Ascending aorta (tissue), 2 donors: ENCODE results near the gene FPGS. TPM values are rescaled to one million over a fixed set of nuclear protein-coding genes. Genes with fewer than 3 reads are reported as not detected.

ENCODE experiments used
- DNase-seq, 2 donors: peaks; one replicate each; pipeline ENCODE4 v3.0.0-alpha.2; 2019; ENCODE audit warnings: low spot score in 2 of 2
- H3K27ac ChIP-seq, 2 donors: fragments of 200-600 bp; sonication (generic); one replicate each; pipeline ENCODE4 v1.5.1; 2016 to 2017; ENCODE audit warnings: mild to moderate bottlenecking in 1 of 2
- H3K27me3 ChIP-seq: fragments of 200-600 bp; sonication (generic); one replicate; pipeline ENCODE4 v1.5.1; 2017
- H3K36me3 ChIP-seq, 2 donors: fragments of 200-600 bp; sonication (generic); one replicate each; pipeline ENCODE4 v1.5.1; 2016
- H3K4me1 ChIP-seq, 2 donors: fragments of 200-600 bp; sonication (generic); one replicate each; pipeline ENCODE4 v1.5.1; 2016 to 2017; ENCODE audit warnings: mild to moderate bottlenecking in 1 of 2
- H3K4me3 ChIP-seq, 2 donors: fragments of 200-600 bp; sonication (generic); one replicate each; pipeline ENCODE4 v1.5.1; 2016 to 2017; ENCODE audit warnings: mild to moderate bottlenecking in 1 of 2
- H3K9me3 ChIP-seq, 2 donors: fragments of 200-600 bp; sonication (generic); one replicate each; pipeline ENCODE4 v1.5.1; 2016
- intact Hi-C: fragments of 100-400 bp; cut with DNase I; formaldehyde crosslinking; loops from one replicate; pipeline ENCODE4 v1.15.1; 2023
- total RNA-seq: library from RNA; depleted of rRNA; stranded (reverse); fragments of >200 nt; gene quantifications from one replicate; pipeline ENCODE4 v1.1.0, GENCODE V29; 2016
- TF ChIP-seq, protein P1 (sequence below), 3 experiments: fragments of 200-600 bp in 2 of 3; fragments of 450-650 bp in 1 of 3; sonication (generic) in 2 of 3; IDR thresholded peaks; one replicate each; pipeline ENCODE4 v1.5.1; 2016 to 2019; ENCODE audit warnings: antibody characterized with exemption in 3 of 3, mild to moderate bottlenecking in 1 of 3, moderate library complexity in 1 of 3

FPGS gene
- total RNA-seq, 1 donor from 2014 or later: 286 TPM

DNA sequence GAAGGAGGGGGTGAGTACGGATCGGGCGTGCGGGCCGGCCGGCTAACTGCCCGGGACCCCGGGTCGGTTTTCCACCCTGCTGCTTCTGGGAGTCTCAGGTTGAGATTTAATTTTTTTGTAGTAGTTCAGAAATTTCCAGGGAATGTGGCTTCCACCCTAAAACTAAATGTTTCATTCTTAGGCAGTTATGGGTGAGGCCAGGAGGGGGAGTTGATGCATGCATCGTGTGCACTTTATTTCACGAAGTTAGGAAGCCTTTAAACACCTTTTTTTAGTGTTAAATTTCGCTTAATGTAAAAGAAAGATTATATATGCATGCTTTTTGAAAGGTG lies 15.9 kb upstream of the FPGS start:
- peaks cover 13 to 38% of the 10 kb centered on the region in 2 donors for H3K4me1 ChIP-seq
- peaks cover 47 to 49% of the 10 kb centered on the region in 2 donors for H3K36me3 ChIP-seq
- DNase-seq: no peak
- peak overlapping the region; percentile 91 to 94 for H3K27ac ChIP-seq
- H3K27me3 ChIP-seq: no peaks in the 10 kb centered on the region
- H3K4me3 ChIP-seq: peak overlapping the region; percentile 84 to 89
- H3K9me3 ChIP-seq: no peaks in the 10 kb centered on the region
- intact Hi-C loops: loop anchor here (1.0 to 2.0 kb wide), 2 partner anchors 16 to 72 kb away; partner anchors contain the start of genes FPGS and PTRH1
- TF ChIP-seq, protein P1, sequence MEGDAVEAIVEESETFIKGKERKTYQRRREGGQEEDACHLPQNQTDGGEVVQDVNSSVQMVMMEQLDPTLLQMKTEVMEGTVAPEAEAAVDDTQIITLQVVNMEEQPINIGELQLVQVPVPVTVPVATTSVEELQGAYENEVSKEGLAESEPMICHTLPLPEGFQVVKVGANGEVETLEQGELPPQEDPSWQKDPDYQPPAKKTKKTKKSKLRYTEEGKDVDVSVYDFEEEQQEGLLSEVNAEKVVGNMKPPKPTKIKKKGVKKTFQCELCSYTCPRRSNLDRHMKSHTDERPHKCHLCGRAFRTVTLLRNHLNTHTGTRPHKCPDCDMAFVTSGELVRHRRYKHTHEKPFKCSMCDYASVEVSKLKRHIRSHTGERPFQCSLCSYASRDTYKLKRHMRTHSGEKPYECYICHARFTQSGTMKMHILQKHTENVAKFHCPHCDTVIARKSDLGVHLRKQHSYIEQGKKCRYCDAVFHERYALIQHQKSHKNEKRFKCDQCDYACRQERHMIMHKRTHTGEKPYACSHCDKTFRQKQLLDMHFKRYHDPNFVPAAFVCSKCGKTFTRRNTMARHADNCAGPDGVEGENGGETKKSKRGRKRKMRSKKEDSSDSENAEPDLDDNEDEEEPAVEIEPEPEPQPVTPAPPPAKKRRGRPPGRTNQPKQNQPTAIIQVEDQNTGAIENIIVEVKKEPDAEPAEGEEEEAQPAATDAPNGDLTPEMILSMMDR (IDR thresholded peaks at IDR 0.05): peak in 1 of 3 experiments; percentile 21

DNA sequence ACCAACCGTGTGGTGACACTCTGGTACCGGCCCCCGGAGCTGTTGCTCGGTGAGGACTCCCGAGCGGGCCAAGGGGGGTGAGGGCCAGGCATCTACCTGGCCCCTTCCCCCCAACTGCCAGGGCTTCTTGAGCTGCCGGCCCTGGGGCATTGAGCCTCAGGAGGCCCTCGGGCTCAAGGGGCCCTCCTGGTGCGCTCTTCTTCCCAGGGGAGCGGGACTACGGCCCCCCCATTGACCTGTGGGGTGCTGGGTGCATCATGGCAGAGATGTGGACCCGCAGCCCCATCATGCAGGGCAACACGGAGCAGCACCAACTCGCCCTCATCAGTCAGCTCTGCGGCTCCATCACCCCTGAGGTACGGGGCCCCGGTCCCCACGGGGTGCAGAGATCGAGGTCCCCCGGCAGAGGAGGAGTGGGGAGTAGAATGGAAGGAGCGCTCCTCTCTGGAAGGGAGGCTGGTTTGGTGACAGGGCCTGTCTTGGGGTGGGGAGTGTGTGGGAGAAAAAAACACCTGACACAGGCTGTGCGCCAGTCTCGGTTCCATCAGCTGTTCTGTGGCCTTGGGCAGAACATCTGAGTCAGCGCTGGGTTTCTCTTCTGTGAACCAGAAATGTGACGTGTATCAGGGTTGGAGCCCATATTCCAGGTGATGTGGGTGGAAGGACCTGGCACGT lies 14.2 kb upstream of the FPGS start:
- Histone ChIP-seq H3K4me3 (no peak overlapping the region), H3K4me1 (peaks cover 13 to 41% of the 10 kb centered on the region in 2 donors), H3K27ac (peak overlapping the region in 1 of 2 donors; percentile 19), H3K9me3 (no peaks in the 10 kb centered on the region), H3K27me3 (no peaks in the 10 kb centered on the region), H3K36me3 (peaks cover 60 to 63% of the 10 kb centered on the region in 2 donors)
- intact Hi-C loops: no loop called here
- no peak for DNase-seq
- TF ChIP-seq, protein P1 (IDR thresholded peaks at IDR 0.05): no peak

- peaks cover 60 to 63% of the 10 kb centered on the region in 2 donors for H3K36me3 ChIP-seq
- no peaks in the 10 kb centered on the region for H3K27me3 ChIP-seq
- H3K27ac ChIP-seq: peak overlapping the region; percentile 14 to 34
- TF ChIP-seq, protein P1 (IDR thresholded peaks at IDR 0.05): no peak
- H3K4me3 ChIP-seq: no peak overlapping the region
- H3K4me1 ChIP-seq: peaks cover 13 to 43% of the 10 kb centered on the region in 2 donors
- H3K9me3 ChIP-seq: no peaks in the 10 kb centered on the region
- no peak for DNase-seq
- intact Hi-C loops: no loop called here
These were observed 13.5 kb upstream of the FPGS start for GRCh38 chr9:127789179-127789578.

- intact Hi-C loops: no loop called here
- H3K27me3 ChIP-seq: no peaks in the 10 kb centered on the region
- H3K9me3 ChIP-seq: no peaks in the 10 kb centered on the region
- TF ChIP-seq, protein P1 (IDR thresholded peaks at IDR 0.05): no peak
- no peak for DNase-seq
- H3K4me1 ChIP-seq: peaks cover 10 to 40% of the 10 kb centered on the region in 2 donors
- H3K27ac ChIP-seq: peak overlapping the region; percentile 26 to 34
- no peak overlapping the region for H3K4me3 ChIP-seq
- peaks cover 60 to 63% of the 10 kb centered on the region in 2 donors for H3K36me3 ChIP-seq
These were observed 12.4 kb upstream of the FPGS start for GRCh38 chr9:127790094-127790855.

GRCh38 chr9:127791085-127791484 lies 11.6 kb upstream of the FPGS start:
- Histone ChIP-seq H3K9me3 (no peaks in the 10 kb centered on the region), H3K36me3 (peaks cover 60 to 63% of the 10 kb centered on the region in 2 donors), H3K27me3 (no peaks in the 10 kb centered on the region), H3K4me3 (no peak overlapping the region), H3K27ac (no peak overlapping the region), H3K4me1 (peaks cover 10 to 44% of the 10 kb centered on the region in 2 donors)
- intact Hi-C loops: no loop called here
- DNase-seq: no peak
- TF ChIP-seq, protein P1 (IDR thresholded peaks at IDR 0.05): no peak
